WTC11 (cell line): ENCODE results near the gene NANOS1. TPM values are rescaled to one million over a fixed set of nuclear protein-coding genes. Genes with fewer than 3 reads are reported as not detected.

Source experiments
- ATAC-seq: fragments of 200-7000 bp; cut with Tn5 transposase; 2 replicates; pipeline ENCODE4 v1.10.0; 2021; ENCODE audit warnings: mild to moderate bottlenecking, moderate library complexity
- CTCF ChIA-PET: fragments of 300-600 bp; sonication (Branson Sonifier 250); formaldehyde crosslinking; loops from one replicate; lab custom pipeline; 2021; ENCODE audit warnings: antibody characterized with exemption; lab: Charles Lee
- POLR2A ChIA-PET: fragments of 350-600 bp; sonication (Branson Sonifier 250); formaldehyde crosslinking; loops from one replicate; lab custom pipeline; 2021; ENCODE audit warnings: antibody characterized with exemption; lab: Charles Lee
- DNase-seq: peaks from one replicate; pipeline ENCODE4 v3.0.0; 2021; ENCODE audit warnings: low spot score
- H3K27ac Mint-ChIP-seq: 2 replicates; pipeline ENCODE4 v1.8.0; 2021; ENCODE audit warnings: mixed read lengths
- H3K27me3 Mint-ChIP-seq: 2 replicates; pipeline ENCODE4 v1.8.0; 2021; ENCODE audit warnings: low read depth, mild to moderate bottlenecking, moderate library complexity, mixed read lengths
- H3K36me3 Mint-ChIP-seq: 2 replicates; pipeline ENCODE4 v1.8.0; 2021; ENCODE audit warnings: mixed read lengths
- H3K4me1 Mint-ChIP-seq: 2 replicates; pipeline ENCODE4 v1.8.0; 2022; ENCODE audit warnings: mixed read lengths
- H3K4me3 Mint-ChIP-seq: 2 replicates; pipeline ENCODE4 v1.8.0; 2021; ENCODE audit warnings: mild to moderate bottlenecking, moderate library complexity, mixed read lengths
- H3K9me3 Mint-ChIP-seq: 2 replicates; pipeline ENCODE4 v1.8.0; 2021; ENCODE audit warnings: mixed read lengths
- ATF1 ChIP-seq: sonication (generic); formaldehyde crosslinking; IDR thresholded peaks from 2 replicates; pipeline ENCODE4 v1.8.1; 2023; ENCODE audit warnings: mild to moderate bottlenecking, moderate library complexity, missing genetic modification reagents
- HMGA2 ChIP-seq: fragments of 250-450 bp; sonication (Bioruptor Pico); IDR thresholded peaks from 2 replicates; pipeline ENCODE4 v1.4.0; 2021; ENCODE audit warnings: mild to moderate bottlenecking, moderate library complexity
- MXD4 ChIP-seq: fragments of 250-450 bp; sonication (Bioruptor Pico); IDR thresholded peaks from 2 replicates; pipeline ENCODE4 v1.8.0; 2021; ENCODE audit warnings: mild to moderate bottlenecking, moderate library complexity, borderline replicate concordance
- OVOL2 ChIP-seq: fragments of 250-450 bp; sonication (Bioruptor Pico); IDR thresholded peaks from 2 replicates; pipeline ENCODE4 v1.9.0; 2021; ENCODE audit warnings: mild to moderate bottlenecking, borderline replicate concordance
- ZNF121 ChIP-seq: sonication (generic); formaldehyde crosslinking; IDR thresholded peaks from 2 replicates; pipeline ENCODE4 v1.8.0; 2023; ENCODE audit warnings: missing genetic modification reagents
- ZNF138 ChIP-seq: sonication (generic); formaldehyde crosslinking; conservative IDR thresholded peaks from 2 replicates; pipeline ENCODE4 v1.8.1; 2022; ENCODE audit warnings: mild to moderate bottlenecking, moderate library complexity, missing genetic modification reagents
- ZNF263 ChIP-seq: sonication (generic); formaldehyde crosslinking; IDR thresholded peaks from 2 replicates; pipeline ENCODE4 v1.8.1; 2022; ENCODE audit warnings: low read depth, mild to moderate bottlenecking, moderate library complexity, missing genetic modification reagents
- ZNF396 ChIP-seq: fragments of 250-450 bp; sonication (Bioruptor Pico); IDR thresholded peaks from 2 replicates; pipeline ENCODE4 v1.8.0; 2021; ENCODE audit warnings: mild to moderate bottlenecking, moderate library complexity, borderline replicate concordance
- total RNA-seq: library from RNA; stranded (reverse); gene quantifications from 3 replicates; pipeline ENCODE4 v1.2.3, GENCODE V29; 2021
- TF ChIP-seq, protein P1 (sequence below): fragments of 250-450 bp; sonication (Bioruptor Pico); conservative IDR thresholded peaks from 2 replicates; pipeline ENCODE4 v1.9.0; 2021; ENCODE audit warnings: mild to moderate bottlenecking
- TF ChIP-seq, protein P2 (sequence below): fragments of 250-450 bp; sonication (Bioruptor Pico); IDR thresholded peaks from 2 replicates; pipeline ENCODE4 v1.9.0; 2021; ENCODE audit warnings: mild to moderate bottlenecking
- TF ChIP-seq, protein P3 (sequence below): fragments of 250-450 bp; sonication (Bioruptor Pico); IDR thresholded peaks from 2 replicates; pipeline ENCODE4 v1.9.0; 2021; ENCODE audit warnings: mild to moderate bottlenecking, borderline replicate concordance
- TF ChIP-seq, protein P4 (sequence below): fragments of 250-450 bp; sonication (Bioruptor Pico); IDR thresholded peaks from 2 replicates; pipeline ENCODE4 v1.9.0; 2021; ENCODE audit warnings: moderate library complexity, mild to moderate bottlenecking, inconsistent platforms, borderline replicate concordance
- TF ChIP-seq, protein P5 (sequence below): sonication (generic); formaldehyde crosslinking; IDR thresholded peaks from 2 replicates; pipeline ENCODE4 v1.8.1; 2023; ENCODE audit warnings: mild to moderate bottlenecking, missing genetic modification reagents, moderate library complexity
- TF ChIP-seq, protein P6 (sequence below): sonication (generic); formaldehyde crosslinking; IDR thresholded peaks from 2 replicates; pipeline ENCODE4 v1.8.0; 2023; ENCODE audit warnings: missing genetic modification reagents, mild to moderate bottlenecking, borderline replicate concordance
- TF ChIP-seq, protein P7 (sequence below): sonication (generic); formaldehyde crosslinking; IDR thresholded peaks from 2 replicates; pipeline ENCODE4 v1.8.0; 2022; ENCODE audit warnings: mild to moderate bottlenecking, missing genetic modification reagents

Gene NANOS1
- total RNA-seq, 1 experiment from 2014 or later, result 2.9 TPM

DNA sequence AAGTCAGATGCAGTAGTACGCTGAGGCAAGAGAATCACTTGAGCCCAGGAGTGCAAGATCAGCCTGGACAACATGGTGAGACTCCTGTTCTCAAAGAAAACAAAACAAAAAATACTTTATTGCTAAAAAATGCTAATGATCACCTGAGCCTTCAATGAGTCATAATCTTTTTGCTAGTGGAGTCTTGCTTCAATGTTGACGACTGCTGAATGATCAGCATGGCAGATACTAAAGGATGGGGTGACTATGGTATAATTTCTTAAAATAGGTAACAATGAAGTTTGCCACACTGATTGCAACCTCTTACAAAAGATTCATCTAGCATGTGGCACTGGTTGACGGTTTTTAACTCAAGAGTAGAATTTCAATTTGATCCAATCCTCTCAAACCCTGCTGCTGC lies 22.3 kb downstream of the NANOS1 start:
- DNase-seq, result no peak
- H3K36me3 Mint-ChIP-seq, result peaks cover 94% of the 10 kb centered on the region
- no peak overlapping the region for H3K27ac Mint-ChIP-seq
- CTCF ChIA-PET, result no interaction called here
- H3K4me1 Mint-ChIP-seq, result no peaks in the 10 kb centered on the region
- no peak for ATAC-seq
- no peaks in the 10 kb centered on the region for H3K9me3 Mint-ChIP-seq
- H3K27me3 Mint-ChIP-seq, result no peaks in the 10 kb centered on the region
- POLR2A ChIA-PET, result no interaction called here
- TF ChIP-seq ZNF396 (CRISPR knock-in tag), result no peak
- no peak overlapping the region for H3K4me3 Mint-ChIP-seq

DNA sequence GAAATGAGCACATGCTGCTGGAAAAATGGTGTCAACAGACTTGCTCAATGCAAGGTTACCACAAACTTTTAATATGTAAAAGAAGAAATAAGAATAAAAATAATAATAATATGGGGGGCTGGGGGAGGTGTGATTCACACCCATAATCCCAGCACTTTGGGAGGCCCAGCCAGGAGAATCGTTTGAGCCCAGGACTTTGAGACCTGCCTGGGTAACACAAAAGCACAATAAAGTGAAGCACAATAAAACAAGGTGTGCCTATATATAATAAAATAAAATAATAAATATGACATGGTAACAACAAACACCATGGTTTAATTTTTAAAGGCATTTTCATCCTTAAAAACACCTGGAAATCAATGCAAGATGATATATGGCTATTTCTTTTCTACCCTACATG lies 26.0 kb downstream of the NANOS1 start:
- CTCF ChIA-PET, result no interaction called here
- ATAC-seq (no peak), DNase-seq (no peak)
- Mint-ChIP-seq H3K27ac (no peak overlapping the region), H3K9me3 (no peaks in the 10 kb centered on the region), H3K36me3 (peaks cover 95% of the 10 kb centered on the region), H3K4me1 (no peaks in the 10 kb centered on the region), H3K4me3 (no peak overlapping the region), H3K27me3 (no peaks in the 10 kb centered on the region)
- POLR2A ChIA-PET, result no interaction called here
- TF ChIP-seq, protein P1, sequence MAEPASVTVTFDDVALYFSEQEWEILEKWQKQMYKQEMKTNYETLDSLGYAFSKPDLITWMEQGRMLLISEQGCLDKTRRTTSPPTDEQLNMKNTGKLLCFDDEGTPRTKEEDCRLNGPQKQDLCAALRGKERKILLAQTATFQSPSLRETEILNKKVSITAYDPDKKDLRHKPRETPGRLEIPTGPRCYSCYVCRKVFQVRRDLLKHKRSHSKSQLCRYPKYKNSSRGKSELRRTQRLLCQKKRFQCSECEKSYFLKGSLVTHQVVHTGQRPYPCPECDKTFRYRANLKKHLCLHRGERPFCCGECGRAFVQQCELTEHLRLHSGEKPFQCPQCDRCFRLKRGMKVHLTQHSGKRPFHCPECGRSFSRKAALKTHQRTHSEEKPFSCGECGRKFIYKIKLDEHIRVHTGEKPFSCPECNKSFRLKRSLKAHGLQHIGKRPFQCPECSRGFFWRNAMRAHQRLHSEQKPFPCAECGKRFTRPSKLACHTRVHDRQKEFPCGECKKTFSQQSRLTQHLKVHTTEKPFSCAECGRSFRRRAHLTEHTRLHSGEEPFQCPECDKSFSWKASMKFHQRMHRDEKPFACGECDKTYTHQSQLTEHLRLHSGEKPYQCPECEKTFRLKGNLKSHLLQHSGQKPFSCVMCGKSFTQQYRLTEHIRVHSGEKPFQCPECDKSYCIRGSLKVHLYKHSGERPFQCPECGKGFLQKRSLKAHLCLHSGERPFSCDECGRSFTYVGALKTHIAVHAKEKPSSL, result no peak

DNA sequence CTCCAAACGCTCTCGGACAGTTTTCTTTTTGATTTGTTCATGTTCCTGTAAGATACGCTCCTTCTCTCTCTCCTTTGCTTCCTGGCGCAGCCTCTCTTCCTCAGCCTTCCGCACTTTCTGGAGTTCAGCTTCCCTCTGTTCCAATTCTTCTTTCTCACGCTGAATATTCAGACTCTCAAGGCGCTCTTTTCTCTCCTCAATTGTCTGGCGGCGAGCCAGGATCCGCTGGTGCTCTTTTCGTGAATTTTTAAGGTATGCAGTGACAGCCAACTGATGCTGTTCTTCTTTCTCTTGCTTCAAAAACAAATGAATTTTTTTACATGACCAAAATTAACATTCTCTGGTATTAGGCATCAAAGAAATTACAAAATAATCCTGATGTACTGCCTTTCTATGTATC lies 28.5 kb downstream of the NANOS1 start:
- H3K4me3 Mint-ChIP-seq, result no peak overlapping the region
- no peak for DNase-seq
- H3K9me3 Mint-ChIP-seq, result no peaks in the 10 kb centered on the region
- ChIA-PET POLR2A (no interaction called here), CTCF (no interaction called here)
- no peaks in the 10 kb centered on the region for H3K27me3 Mint-ChIP-seq
- H3K4me1 Mint-ChIP-seq, result no peaks in the 10 kb centered on the region
- H3K27ac Mint-ChIP-seq, result no peak overlapping the region
- peaks cover 92% of the 10 kb centered on the region for H3K36me3 Mint-ChIP-seq
- no peak for ATAC-seq
- TF ChIP-seq, protein P2, sequence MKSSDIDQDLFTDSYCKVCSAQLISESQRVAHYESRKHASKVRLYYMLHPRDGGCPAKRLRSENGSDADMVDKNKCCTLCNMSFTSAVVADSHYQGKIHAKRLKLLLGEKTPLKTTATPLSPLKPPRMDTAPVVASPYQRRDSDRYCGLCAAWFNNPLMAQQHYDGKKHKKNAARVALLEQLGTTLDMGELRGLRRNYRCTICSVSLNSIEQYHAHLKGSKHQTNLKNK (CRISPR knock-in tag), result no peak
- TF ChIP-seq, protein P3, sequence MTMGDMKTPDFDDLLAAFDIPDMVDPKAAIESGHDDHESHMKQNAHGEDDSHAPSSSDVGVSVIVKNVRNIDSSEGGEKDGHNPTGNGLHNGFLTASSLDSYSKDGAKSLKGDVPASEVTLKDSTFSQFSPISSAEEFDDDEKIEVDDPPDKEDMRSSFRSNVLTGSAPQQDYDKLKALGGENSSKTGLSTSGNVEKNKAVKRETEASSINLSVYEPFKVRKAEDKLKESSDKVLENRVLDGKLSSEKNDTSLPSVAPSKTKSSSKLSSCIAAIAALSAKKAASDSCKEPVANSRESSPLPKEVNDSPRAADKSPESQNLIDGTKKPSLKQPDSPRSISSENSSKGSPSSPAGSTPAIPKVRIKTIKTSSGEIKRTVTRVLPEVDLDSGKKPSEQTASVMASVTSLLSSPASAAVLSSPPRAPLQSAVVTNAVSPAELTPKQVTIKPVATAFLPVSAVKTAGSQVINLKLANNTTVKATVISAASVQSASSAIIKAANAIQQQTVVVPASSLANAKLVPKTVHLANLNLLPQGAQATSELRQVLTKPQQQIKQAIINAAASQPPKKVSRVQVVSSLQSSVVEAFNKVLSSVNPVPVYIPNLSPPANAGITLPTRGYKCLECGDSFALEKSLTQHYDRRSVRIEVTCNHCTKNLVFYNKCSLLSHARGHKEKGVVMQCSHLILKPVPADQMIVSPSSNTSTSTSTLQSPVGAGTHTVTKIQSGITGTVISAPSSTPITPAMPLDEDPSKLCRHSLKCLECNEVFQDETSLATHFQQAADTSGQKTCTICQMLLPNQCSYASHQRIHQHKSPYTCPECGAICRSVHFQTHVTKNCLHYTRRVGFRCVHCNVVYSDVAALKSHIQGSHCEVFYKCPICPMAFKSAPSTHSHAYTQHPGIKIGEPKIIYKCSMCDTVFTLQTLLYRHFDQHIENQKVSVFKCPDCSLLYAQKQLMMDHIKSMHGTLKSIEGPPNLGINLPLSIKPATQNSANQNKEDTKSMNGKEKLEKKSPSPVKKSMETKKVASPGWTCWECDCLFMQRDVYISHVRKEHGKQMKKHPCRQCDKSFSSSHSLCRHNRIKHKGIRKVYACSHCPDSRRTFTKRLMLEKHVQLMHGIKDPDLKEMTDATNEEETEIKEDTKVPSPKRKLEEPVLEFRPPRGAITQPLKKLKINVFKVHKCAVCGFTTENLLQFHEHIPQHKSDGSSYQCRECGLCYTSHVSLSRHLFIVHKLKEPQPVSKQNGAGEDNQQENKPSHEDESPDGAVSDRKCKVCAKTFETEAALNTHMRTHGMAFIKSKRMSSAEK (CRISPR knock-in tag), result no peak
- TF ChIP-seq ZNF138 (no peak), HMGA2 (CRISPR knock-in tag) (no peak), ZNF263 (CRISPR knock-in tag) (no peak), ATF1 (CRISPR knock-in tag) (no peak), MXD4 (no peak), ZNF121 (CRISPR knock-in tag) (no peak), OVOL2 (CRISPR knock-in tag) (no peak)
- TF ChIP-seq, protein P4, sequence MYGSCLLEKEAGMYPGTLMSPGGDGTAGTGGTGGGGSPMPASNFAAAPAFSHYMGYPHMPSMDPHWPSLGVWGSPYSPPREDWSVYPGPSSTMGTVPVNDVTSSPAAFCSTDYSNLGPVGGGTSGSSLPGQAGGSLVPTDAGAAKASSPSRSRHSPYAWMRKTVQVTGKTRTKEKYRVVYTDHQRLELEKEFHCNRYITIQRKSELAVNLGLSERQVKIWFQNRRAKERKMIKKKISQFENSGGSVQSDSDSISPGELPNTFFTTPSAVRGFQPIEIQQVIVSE, result no peak
- TF ChIP-seq, protein P5, sequence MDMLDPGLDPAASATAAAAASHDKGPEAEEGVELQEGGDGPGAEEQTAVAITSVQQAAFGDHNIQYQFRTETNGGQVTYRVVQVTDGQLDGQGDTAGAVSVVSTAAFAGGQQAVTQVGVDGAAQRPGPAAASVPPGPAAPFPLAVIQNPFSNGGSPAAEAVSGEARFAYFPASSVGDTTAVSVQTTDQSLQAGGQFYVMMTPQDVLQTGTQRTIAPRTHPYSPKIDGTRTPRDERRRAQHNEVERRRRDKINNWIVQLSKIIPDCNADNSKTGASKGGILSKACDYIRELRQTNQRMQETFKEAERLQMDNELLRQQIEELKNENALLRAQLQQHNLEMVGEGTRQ (CRISPR knock-in tag), result no peak
- TF ChIP-seq, protein P6, sequence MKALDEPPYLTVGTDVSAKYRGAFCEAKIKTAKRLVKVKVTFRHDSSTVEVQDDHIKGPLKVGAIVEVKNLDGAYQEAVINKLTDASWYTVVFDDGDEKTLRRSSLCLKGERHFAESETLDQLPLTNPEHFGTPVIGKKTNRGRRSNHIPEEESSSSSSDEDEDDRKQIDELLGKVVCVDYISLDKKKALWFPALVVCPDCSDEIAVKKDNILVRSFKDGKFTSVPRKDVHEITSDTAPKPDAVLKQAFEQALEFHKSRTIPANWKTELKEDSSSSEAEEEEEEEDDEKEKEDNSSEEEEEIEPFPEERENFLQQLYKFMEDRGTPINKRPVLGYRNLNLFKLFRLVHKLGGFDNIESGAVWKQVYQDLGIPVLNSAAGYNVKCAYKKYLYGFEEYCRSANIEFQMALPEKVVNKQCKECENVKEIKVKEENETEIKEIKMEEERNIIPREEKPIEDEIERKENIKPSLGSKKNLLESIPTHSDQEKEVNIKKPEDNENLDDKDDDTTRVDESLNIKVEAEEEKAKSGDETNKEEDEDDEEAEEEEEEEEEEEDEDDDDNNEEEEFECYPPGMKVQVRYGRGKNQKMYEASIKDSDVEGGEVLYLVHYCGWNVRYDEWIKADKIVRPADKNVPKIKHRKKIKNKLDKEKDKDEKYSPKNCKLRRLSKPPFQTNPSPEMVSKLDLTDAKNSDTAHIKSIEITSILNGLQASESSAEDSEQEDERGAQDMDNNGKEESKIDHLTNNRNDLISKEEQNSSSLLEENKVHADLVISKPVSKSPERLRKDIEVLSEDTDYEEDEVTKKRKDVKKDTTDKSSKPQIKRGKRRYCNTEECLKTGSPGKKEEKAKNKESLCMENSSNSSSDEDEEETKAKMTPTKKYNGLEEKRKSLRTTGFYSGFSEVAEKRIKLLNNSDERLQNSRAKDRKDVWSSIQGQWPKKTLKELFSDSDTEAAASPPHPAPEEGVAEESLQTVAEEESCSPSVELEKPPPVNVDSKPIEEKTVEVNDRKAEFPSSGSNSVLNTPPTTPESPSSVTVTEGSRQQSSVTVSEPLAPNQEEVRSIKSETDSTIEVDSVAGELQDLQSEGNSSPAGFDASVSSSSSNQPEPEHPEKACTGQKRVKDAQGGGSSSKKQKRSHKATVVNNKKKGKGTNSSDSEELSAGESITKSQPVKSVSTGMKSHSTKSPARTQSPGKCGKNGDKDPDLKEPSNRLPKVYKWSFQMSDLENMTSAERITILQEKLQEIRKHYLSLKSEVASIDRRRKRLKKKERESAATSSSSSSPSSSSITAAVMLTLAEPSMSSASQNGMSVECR (CRISPR knock-in tag), result no peak
- TF ChIP-seq, protein P7, sequence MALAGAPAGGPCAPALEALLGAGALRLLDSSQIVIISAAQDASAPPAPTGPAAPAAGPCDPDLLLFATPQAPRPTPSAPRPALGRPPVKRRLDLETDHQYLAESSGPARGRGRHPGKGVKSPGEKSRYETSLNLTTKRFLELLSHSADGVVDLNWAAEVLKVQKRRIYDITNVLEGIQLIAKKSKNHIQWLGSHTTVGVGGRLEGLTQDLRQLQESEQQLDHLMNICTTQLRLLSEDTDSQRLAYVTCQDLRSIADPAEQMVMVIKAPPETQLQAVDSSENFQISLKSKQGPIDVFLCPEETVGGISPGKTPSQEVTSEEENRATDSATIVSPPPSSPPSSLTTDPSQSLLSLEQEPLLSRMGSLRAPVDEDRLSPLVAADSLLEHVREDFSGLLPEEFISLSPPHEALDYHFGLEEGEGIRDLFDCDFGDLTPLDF, result no peak
